Thymus (tissue), 11 donors: ENCODE data around the gene SLC25A52. TPM values are rescaled to one million over a fixed set of nuclear protein-coding genes. Genes with fewer than 3 reads are reported as not detected.
"Not testable (repeated sequence)": the region's sequence is repeated elsewhere in the genome, so short reads cannot be mapped to it uniquely, and the experiment has no call there.

ENCODE experiments used
- DNase-seq, 9 donors: peaks; one replicate each; pipeline ENCODE4 v3.0.0-alpha.2; 2013; ENCODE audit warnings: low spot score in 9 of 9, low read depth in 6 of 9, missing footprints in 1 of 9
- H3K27ac ChIP-seq, 2 donors: one replicate each; pipeline ENCODE4 v1.5.1; 2013; ENCODE audit warnings: control low read depth in 1 of 2, low read depth in 1 of 2, low read length in 1 of 2, mild to moderate bottlenecking in 1 of 2, moderate library complexity in 1 of 2
- H3K27me3 ChIP-seq, 2 donors: one replicate each; pipeline ENCODE4 v1.5.1; 2013; ENCODE audit warnings: low read length in 1 of 2; ENCODE audit not compliant: control insufficient read depth in 2 of 2, insufficient read depth in 1 of 2
- H3K36me3 ChIP-seq, 2 donors: one replicate each; pipeline ENCODE4 v1.5.1; 2013; ENCODE audit warnings: low read length in 1 of 2, mild to moderate bottlenecking in 1 of 2, moderate library complexity in 1 of 2; ENCODE audit not compliant: control insufficient read depth in 2 of 2, insufficient read depth in 2 of 2
- H3K4me1 ChIP-seq, 2 donors: one replicate each; pipeline ENCODE4 v1.5.1; 2013; ENCODE audit warnings: low read length in 2 of 2; ENCODE audit not compliant: control insufficient read depth in 2 of 2, insufficient read depth in 2 of 2
- H3K4me3 ChIP-seq, 2 donors: one replicate each; pipeline ENCODE4 v1.5.1; 2013; ENCODE audit warnings: low read length in 2 of 2, control low read depth in 1 of 2, mild to moderate bottlenecking in 1 of 2
- H3K9me3 ChIP-seq, 2 donors: one replicate each; pipeline ENCODE4 v1.5.1; 2013; ENCODE audit warnings: low read length in 1 of 2, mild to moderate bottlenecking in 1 of 2; ENCODE audit not compliant: control insufficient read depth in 2 of 2, insufficient read depth in 1 of 2
- WGBS: extraction: QIAGEN DNeasy Blood & Tissue Kit; methylation state at CpG from one replicate; pipeline ENCODE4 v1.1.7; 2013; 5-methylcytosine and 5-hydroxymethylcytosine counted together
- polyA plus RNA-seq: library from polyadenylated mRNA; stranded (reverse); fragments of 200-250 nt; gene quantifications from one replicate; pipeline ENCODE4 v1.2.3, GENCODE V29; 2013
- total RNA-seq: library from RNA; stranded (reverse); fragments of 120-200 nt; gene quantifications from one replicate; pipeline ENCODE4 v1.2.4, GENCODE V29; 2013
- donor health status: healthy.

Gene SLC25A52
- total and polyA plus RNA-seq, 2 donors: 0.09 TPM; not detected in 1

- WGBS: 95% methylated on average over 2 of the region's 2 CpGs
- not testable (repeated sequence) for DNase-seq, H3K27me3 ChIP-seq, H3K36me3 ChIP-seq, H3K9me3 ChIP-seq, H3K27ac ChIP-seq, H3K4me3 ChIP-seq, H3K4me1 ChIP-seq
Observed at GRCh38 chr18:31729196-31729595, 31.5 kb downstream of the SLC25A52 start.

GRCh38 chr18:31723990-31724711, 36.5 kb downstream of the SLC25A52 start:
- H3K27me3 ChIP-seq: peaks cover 2 to 14% of the 10 kb centered on the region in 2 donors
- no peak overlapping the region for H3K27ac ChIP-seq
- H3K4me3 ChIP-seq: peak overlapping the region; percentile 35 to 52
- peaks cover 0 to 9% of the 10 kb centered on the region in 2 donors for H3K4me1 ChIP-seq
- H3K36me3 ChIP-seq: no peaks in the 10 kb centered on the region
- 23% methylated on average over 43 of the region's 43 CpGs for WGBS
- DNase-seq: peak in 1 of 9 donors; percentile 21
- peaks cover 0 to 5% of the 10 kb centered on the region in 2 donors for H3K9me3 ChIP-seq

- Histone ChIP-seq H3K9me3 (peaks cover 1 to 7% of the 10 kb centered on the region in 2 donors), H3K27me3 (peaks cover 2 to 14% of the 10 kb centered on the region in 2 donors), H3K27ac (no peak overlapping the region), H3K4me3 (peak overlapping the region in 1 of 2 donors; percentile 52), H3K36me3 (no peaks in the 10 kb centered on the region), H3K4me1 (peaks cover 0 to 9% of the 10 kb centered on the region in 2 donors)
- no peak for DNase-seq
- 81% methylated on average over 7 of the region's 7 CpGs for WGBS
Observed at GRCh38 chr18:31723639-31723989, 37.1 kb downstream of the SLC25A52 start.

- Histone ChIP-seq H3K4me1 (peaks cover 0 to 9% of the 10 kb centered on the region in 2 donors), H3K9me3 (peaks cover 1 to 7% of the 10 kb centered on the region in 2 donors), H3K27me3 (peaks cover 2 to 14% of the 10 kb centered on the region in 2 donors), H3K4me3 (no peak overlapping the region), H3K27ac (no peak overlapping the region), H3K36me3 (no peaks in the 10 kb centered on the region)
- DNase-seq: peak; percentile 48 to 92 (median 78)
- WGBS: 37% methylated on average over 7 of the region's 7 CpGs
Observed at GRCh38 chr18:31722369-31722957, 38.2 kb downstream of the SLC25A52 start.

GRCh38 chr18:31721601-31722000, 39.1 kb downstream of the SLC25A52 start:
- Histone ChIP-seq H3K27me3 (peaks cover 2 to 14% of the 10 kb centered on the region in 2 donors), H3K4me3 (no peak overlapping the region), H3K36me3 (no peaks in the 10 kb centered on the region), H3K27ac (no peak overlapping the region), H3K4me1 (peaks cover 0 to 9% of the 10 kb centered on the region in 2 donors), H3K9me3 (peaks cover 1 to 7% of the 10 kb centered on the region in 2 donors)
- DNase-seq: no peak
- 97% methylated on average over 3 of the region's 3 CpGs for WGBS

GRCh38 chr18:31720867-31721266, 39.8 kb downstream of the SLC25A52 start:
- no peak overlapping the region for H3K4me3 ChIP-seq
- H3K27ac ChIP-seq: no peak overlapping the region
- DNase-seq: no peak
- 92% methylated on average over 7 of the region's 7 CpGs for WGBS
- no peaks in the 10 kb centered on the region for H3K36me3 ChIP-seq
- peaks cover 2 to 14% of the 10 kb centered on the region in 2 donors for H3K27me3 ChIP-seq
- H3K9me3 ChIP-seq: peaks cover 1 to 7% of the 10 kb centered on the region in 2 donors
- H3K4me1 ChIP-seq: peaks cover 0 to 9% of the 10 kb centered on the region in 2 donors

- Histone ChIP-seq H3K27me3 (peaks cover 2 to 12% of the 10 kb centered on the region in 2 donors), H3K4me1 (peaks cover 0 to 9% of the 10 kb centered on the region in 2 donors), H3K4me3 (no peak overlapping the region), H3K9me3 (peaks cover 1 to 7% of the 10 kb centered on the region in 2 donors), H3K27ac (no peak overlapping the region), H3K36me3 (no peaks in the 10 kb centered on the region)
- WGBS: 96% methylated on average over 7 of the region's 7 CpGs
- DNase-seq: no peak
Observed at GRCh38 chr18:31719363-31720006, 41.2 kb downstream of the SLC25A52 start.

GRCh38 chr18:31718386-31718785, 42.3 kb downstream of the SLC25A52 start:
- 96% methylated on average over 3 of the region's 3 CpGs for WGBS
- DNase-seq: no peak
- H3K36me3 ChIP-seq: no peaks in the 10 kb centered on the region
- no peaks in the 10 kb centered on the region for H3K4me1 ChIP-seq
- no peak overlapping the region for H3K27ac ChIP-seq
- peaks cover 2% of the 10 kb centered on the region in 2 donors for H3K27me3 ChIP-seq
- H3K9me3 ChIP-seq: peaks cover 1 to 7% of the 10 kb centered on the region in 2 donors
- no peak overlapping the region for H3K4me3 ChIP-seq

- no peak overlapping the region for H3K4me3 ChIP-seq
- DNase-seq: no peak
- no peaks in the 10 kb centered on the region for H3K27me3 ChIP-seq
- H3K4me1 ChIP-seq: no peaks in the 10 kb centered on the region
- H3K36me3 ChIP-seq: no peaks in the 10 kb centered on the region
- WGBS: 77% methylated on average over 3 of the region's 3 CpGs
- H3K9me3 ChIP-seq: peaks cover 1 to 7% of the 10 kb centered on the region in 2 donors
- H3K27ac ChIP-seq: no peak overlapping the region
Observed at GRCh38 chr18:31716362-31716761, 44.3 kb downstream of the SLC25A52 start.
